Stimulated activated CD4-positive, alpha-beta T cell treated with anti-CD3 and anti-CD28 coated beads, Interleukin-4, amount 100 ng/mL, for 1 hour (primary cell): Measurements from ENCODE around the gene CACNA1A.
"Not testable (repeated sequence)": the region's sequence is repeated elsewhere in the genome, so short reads cannot be mapped to it uniquely, and the experiment has no call there.

ENCODE experiments used
- DNase-seq: peaks from one replicate; pipeline ENCODE4 v3.0.0-alpha.2; 2020

The CACNA1A gene

DNA sequence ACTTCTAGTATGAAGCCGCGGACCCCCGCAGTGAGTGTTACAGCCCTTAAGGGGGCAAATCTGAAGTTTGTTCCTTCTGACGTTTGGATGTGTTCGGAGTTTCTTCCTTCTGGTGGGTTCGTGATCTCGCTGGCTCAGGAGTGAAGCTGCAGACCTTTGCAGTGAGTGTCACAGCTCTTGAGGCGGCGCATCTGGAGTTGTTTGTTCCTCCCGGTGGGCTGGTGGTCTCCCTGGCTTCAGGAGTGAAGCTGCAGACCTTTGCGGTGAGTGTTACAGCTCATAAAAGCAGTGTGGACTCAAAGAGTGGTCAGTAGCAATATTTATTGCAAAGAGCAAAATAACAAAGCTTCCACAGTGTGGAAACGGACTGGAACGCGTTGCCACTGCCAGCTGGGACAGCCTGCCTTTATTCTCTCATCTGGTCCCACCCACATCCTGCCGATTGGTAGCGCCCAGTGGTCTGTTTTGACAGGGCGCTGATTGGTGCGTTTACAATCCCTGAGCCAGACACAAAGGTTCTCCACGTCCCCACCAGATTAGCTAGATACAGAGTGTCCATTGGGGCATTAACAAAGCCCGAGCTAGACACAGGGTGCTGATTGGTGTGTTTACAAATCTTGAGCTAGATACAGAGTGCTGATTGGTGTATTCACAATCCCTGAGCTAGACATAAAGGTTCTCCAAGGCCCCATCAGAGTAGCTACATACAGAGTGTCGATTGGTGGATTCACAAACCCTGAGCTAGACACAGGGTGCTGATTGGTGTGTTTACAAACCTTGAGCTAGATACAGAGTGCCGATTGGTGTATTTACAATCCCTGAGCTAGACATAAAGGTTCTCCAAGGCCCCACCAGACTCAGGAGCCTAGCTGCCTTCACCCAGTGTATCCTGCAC is 320.3 kb downstream of the CACNA1A start:
- DNase-seq: not testable (repeated sequence)

DNA sequence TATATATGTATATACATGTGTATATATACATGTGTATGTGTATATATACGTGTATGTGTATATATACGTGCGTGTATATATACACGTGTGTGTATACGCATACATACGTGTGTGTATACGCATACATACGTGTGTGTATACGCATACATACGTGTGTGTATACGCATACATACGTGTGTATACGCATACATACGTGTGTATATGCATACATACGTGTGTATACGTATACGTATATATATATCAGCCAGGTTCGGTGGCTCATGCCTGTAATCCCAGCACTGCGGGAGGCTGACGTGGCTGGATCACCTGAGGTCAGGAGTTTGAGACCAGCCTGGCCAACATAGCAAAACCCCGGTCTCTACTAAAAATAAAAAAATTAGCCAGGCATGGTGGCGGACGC is 321.4 kb downstream of the CACNA1A start:
- not testable (repeated sequence) for DNase-seq

DNA sequence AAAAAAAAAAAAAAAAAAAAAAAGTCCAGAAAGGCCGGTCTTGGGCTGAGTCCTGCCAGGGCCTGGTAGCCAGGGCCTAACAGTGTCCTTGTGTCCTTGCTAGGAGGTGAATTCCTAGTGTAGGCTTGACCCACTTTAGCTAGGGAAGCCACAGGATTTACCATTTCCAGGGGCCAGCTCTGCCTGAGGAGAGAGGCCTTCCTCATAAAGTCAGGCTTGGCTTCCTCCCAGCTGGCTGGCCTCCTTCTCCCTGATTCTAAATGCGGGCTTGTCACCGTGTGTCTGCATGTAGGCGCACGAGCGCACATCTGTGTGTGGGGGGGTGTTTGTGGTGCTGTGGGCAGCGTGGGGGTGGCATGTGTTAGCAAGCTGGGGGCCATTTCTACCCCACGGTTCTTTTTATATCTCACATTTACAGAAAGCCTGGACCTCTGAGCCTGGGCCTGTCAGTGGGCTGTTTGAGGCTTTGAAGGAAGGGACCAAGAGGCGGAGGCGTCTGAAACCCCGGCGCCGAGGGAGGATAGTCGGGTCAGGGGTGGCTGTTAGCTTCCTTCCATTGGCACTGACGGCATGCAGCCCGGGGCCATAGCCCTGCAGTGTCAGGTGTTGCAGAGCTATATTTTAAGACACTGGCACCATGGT is 324.4 kb downstream of the CACNA1A start:
- DNase-seq: peak; percentile 29

DNA sequence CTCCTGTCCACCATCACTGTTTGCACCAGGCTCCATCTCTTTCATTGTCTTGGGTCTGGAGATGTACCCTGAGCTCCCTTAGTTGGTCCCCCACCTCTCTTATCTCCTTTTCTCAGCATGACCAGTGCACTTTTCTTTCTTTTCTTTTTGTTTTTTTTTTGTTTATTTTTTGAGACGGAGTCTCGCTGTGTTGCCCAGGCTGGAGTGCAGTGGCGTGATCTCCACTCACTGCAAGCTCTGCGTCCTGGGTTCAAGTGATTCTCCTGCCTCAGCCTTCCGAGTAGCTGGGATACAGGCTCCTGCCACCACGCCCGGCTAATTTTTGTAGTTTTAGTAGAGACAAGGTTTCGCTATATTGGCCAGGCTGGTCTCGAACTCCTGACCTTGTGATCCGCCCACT is 328.0 kb downstream of the CACNA1A start:
- DNase-seq: not testable (repeated sequence)

DNA sequence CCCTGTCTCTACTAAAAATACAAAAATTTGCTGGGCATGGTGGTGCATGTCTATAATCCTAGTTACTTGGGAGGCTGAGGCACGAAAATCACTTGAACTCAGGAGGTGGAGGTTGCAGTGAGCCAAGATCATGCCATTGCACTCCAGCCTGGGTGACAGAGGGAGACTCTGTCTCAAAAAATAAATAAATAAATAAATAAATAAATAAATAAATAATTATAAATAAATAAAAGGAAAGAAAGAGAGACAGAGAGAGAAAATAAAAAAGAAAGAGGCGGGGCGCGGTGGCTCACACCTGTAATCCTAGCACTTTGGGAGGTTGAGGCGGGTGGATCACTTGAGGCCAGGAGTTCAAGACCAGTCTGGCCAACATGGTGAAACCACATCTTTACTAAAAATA is 328.7 kb downstream of the CACNA1A start:
- DNase-seq: not testable (repeated sequence)

DNA sequence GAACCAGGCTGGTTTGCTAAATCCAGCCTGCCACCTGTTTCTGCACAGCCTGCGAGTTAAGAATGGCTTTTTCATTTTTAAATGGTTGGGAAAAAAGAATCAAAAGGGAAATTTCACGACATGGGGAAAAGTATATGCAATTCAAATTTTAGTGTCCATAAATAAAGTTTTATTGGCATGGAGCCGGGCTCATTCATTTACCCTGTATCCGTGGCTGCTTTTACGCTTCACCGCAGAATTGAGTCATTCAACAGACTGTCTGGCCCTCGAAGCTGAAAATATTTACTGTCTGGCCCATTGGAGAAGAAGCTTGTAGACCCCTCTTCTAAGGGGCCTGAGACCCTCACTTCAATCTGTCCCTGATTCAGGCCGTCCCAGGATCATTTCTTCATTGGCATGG is 329.9 kb downstream of the CACNA1A start:
- no peak for DNase-seq

DNA sequence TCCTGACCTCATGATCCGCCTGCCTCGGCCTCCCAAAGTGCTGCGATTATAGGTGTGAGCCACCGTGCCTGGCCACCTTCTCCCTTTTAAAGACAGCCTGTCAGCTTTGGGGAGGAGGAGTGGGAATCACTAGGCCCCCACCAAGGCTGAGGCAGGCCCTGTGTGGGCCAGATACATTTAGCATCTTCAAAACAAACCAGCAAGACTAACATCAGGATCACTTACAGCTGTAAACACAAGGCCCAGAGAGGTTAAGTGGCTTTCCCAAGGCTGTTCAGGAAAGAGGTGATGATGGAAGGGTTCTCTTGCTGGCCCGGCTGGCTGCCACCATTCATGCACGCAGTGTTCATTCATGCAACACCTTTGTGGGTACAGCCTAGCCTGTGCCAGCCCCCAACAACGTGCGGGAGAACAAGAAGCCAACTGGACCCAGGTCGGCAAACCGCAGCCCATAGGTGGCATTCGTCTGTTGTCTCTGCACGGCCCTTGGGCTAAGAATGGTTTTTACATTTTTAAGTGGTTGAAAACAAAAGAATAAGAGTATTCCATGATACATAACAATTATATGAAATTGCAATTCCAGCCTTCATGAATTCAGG is 333.0 kb downstream of the CACNA1A start:
- no peak for DNase-seq

DNA sequence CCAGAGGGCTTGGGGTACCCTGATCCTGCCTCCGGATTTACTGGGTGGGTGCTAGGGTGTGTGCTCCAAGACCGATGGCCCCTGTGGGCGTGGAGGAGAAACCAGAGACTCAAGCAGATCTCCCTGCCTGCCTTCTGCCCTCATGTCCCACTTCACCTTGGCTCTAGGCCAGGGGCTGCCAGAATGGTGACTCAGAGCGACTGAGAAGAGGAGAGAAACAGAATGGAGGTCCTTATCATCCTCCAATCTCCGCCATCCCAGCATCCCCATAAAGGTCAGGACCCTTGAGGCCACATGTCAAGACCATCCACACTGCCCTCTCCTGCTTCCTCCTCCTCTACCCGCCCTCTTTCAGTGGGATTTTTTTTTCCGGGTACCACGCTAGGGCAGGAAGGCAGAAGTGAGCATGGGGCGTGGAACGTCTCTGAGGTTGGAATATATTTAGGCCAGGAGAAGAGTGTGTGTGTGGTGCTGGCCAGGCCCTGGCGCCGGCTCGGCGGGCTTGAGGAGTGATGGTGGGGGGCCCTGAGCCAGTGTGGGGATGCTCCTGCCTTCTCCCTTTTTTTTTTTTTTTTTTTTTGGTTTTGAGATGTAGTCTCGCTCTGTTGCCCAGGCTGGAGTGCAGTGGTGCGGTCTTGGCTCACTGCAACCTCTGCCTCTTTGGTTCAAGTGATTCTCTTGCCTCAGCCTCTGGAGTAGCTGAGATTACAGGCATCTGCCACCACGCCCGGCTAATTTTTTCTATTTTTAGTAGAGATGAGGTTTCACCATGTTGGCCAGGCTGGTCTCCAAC is 333.7 kb downstream of the CACNA1A start:
- peak; percentile 82 for DNase-seq

DNA sequence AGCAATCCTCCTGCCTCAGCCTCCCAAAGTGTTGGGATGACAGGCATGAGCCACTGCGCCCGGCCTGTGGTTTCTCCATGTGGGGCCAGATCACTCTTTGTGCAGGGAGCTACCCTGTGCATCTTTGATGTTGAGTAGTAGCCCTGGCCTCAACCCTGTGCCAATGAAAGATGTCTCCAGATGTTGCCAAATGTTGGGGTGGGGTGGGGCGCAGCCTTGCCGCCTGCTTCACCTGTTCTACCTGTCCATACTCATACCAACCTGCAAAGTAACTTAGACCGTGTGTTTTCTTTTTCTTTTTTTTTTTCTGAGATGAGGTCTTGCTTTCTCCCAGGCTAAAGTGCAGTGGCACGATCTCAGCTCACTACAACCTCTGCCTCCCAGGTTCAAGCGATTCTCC is 335.1 kb downstream of the CACNA1A start:
- DNase-seq: no peak

DNA sequence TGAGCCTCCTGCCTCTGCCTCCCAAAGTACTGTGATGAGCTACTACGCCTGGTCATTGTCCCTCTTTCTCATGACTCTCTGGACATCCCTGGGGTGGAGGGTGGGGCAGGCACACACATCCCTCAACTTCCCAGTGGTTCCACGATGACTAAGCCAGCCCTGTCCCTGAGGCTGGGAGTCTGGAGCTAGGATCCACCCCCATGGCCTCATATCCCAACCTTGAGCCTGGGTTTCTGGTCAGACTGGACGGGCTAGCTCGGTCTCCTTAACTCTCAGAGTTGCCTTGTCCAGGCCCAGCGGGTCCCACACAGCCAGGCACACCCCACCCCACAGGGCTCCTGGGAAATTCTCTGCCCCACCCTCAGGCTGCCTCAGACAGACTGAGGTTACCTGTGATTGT is 336.5 kb downstream of the CACNA1A start:
- no peak for DNase-seq

DNA sequence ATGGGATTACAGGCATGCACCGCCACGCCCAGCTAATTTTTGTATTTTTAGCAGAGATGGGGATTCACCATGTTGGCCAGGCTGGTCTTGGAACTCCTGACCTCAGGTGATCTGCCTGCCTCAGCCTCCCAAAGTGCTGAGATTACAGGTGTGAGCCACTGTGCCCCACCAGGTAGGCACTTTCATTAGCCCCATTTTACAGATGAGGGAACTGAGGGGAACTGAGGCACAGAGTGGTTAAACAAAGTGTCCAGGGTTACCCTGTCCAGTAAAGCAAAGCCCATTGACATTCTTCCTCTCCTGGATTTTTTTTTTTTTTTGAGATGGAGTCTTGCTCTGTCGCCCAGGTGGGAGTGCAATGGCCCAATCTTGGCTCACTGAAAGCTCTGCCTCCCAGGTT is 340.1 kb downstream of the CACNA1A start:
- DNase-seq: not testable (repeated sequence)

DNA sequence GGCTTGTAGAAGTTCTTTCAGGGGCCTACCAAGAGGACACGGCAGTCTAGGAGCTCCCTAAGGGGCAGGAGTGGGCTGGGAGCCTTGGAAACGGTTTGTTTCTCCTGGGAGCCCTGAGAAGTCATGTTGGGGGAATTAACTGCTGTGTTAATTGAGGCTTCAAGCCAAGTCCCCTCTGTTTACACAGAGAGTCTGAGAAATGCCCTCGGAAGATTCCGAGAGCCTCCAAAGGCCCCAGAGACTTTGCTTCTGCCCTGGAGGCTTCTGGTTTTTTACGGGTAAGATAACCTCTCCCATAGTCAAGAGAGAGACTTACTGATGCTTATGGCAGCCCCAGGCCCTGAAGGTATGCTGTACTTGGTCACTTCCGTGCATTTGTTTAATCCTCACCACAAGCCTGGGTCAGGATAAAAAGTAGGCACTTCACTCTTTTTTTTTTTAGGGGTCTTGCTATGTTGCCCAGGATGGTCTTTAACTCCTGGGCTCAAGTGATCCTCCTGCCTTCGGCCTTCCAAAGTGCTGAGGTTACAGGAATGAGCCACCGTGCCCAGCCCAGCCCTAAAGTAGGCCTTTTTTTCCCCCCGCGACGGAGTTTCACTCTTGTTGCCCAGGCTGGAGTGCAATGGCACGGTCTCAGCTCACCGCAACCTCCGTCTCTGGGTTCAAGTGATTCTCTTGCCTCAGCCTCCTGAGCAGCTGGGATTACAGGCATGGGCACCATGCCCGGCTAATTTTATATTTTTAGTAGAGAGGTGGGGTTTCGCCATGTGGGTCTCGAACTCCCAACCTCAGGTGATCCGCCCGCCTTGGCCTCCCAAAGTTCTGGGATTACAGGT is 340.9 kb downstream of the CACNA1A start:
- DNase-seq: no peak

DNA sequence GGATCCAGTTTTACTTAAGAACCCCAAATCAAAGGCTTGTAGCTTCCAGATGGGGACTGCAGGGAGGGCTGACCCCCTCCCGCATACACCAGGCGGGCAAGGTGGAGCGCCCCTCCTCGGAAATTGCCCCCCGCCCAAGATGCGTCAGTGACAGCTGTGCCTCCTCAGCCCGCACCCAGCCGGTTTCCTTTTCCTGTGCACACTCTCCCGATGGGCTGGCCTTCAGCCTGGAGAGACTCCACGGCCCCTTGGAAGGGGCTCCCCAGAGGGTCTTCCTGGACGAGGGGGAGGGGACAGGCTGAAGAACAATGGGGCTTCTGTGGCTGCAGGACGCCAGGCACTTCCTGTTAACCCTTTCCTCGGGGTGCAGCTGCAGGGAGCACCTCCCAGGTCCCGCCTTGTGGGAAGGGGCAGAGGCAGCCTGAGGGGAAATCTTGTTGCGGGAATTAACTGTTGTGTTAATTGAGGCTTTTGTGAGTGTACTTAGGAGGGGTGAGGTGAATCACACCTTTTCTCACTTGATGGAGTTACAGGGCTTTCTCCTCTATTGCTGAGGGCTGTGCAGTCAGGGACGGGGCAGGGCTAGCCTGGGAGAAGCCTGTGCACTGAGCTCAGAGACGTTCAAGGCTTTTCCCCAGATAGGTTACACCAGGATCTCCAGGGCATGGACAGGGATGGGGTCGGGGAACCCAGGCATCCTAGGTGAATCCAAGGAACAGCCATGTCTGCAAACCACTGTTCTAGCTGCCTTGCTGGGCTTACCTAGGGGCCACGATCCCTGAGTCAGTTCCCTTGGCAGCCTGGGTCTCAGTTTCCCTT is 341.7 kb downstream of the CACNA1A start:
- DNase-seq: no peak

DNA sequence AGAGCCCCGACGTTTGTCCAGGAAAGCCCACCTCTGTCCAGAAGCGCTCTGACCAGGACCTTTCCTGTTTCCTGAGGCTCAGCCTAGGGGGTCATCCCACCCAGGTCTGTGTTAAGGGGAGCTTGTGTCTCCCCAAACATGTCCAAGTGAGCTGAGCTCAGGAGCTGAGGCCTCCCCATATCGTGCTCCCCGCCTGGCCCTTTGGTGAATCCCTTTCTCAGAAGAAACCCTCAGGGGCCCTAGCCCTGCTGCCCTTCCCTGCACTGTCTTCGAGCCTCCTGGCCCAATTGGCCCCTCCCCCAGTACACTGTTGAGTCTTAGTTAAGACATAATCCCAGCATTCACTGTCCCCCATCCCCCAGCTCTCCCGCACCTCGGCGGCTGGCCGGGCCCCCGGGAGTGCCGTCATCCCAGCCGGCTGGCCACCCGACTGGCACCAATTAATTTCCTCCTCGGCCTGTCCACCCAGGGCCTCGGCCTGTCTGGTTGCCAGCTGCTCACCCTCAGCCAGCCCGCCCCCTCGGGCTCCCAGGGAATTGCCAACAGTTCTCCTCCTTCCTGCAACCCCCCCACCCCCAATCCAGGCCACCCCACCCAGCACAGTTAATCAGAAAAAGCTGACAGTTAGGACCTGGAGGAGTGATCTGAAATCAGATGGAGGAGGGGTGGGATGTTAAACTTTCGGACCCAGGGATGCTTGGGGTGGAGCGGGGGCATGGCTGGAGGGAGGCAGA is 342.5 kb downstream of the CACNA1A start:
- DNase-seq: peak; percentile 42

DNA sequence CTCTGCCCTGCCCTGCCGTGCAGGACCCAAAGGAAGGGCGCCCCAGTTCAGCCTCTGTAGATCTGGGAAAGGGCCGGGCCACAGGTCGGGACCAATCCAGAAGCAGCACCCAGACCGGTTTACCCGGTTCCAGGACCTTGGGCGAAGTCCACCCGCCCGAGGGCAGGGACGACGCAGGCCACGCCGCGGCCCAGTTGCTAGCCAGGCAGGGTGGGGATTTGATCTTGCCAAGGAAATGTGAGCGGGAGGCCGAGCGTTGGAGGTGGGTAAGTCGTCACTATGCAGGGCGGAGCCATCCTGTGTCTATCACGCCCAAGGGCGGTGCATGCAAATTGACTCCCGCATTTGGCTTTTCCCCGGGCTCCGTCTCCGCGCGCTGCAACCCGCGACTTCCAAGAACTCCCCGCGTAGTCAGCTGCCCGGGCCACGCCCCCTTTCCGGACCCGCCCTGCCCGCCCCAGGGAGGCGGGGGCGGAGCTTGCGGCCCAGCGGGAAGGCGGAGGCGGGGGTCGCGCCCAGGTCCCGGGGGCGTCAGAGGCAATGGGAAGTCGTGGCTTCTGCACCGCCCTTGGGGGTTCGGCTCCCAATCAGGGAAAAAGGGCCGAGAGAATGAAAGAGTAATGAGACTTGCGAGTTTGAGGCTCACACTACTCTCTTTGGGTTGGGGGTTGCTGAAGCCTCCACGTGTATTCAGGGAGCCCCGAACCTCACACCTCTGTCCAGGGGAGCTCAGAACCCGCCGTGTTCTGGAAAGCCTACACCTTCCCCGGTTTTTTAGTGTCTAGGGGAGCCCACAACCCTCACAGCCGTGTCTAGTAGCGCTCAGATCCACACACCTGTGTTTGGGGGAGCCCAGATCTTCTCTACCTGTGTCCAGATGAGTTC is 343.3 kb downstream of the CACNA1A start:
- peak; percentile 86 for DNase-seq

DNA sequence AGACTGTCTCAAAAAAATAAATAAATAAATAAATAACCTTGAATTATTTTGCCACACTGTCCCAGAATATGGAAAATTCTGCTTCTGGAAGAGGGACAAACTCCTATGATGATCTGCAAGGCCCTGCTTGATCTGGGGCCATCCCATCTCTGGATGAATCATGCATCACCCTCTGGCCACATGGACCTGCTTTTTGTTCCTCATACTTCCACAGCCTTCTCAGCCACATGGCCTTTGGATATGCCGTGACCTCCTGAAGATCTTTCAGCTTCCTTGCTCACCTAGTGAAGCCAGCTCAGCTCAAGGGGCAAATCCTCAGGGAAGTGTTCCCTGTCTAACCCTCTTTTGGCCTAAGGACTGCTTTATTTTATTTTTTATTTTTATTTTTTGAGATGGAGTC is 345.7 kb downstream of the CACNA1A start:
- no peak for DNase-seq

DNA sequence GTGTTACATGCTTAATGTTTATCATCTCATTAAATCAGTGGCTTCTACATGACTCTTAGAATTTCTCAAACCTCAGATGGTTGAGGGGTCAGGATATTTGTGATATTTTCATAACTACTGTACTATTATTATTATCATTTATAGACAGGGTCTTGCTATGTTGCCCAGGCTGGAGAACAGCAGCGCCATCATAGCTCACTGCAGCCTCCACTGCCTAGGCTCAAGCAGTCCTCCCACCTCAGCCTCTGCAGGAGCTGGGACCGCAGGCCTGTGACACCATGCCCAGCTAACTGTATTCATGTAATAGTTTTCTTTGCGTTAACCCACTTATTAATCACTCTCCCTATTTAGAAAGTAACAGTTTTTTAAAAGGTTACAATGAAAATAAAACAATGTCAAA is 346.6 kb downstream of the CACNA1A start:
- no peak for DNase-seq
